ENCODE data around the gene GRPEL1. TPM values are rescaled to one million over a fixed set of nuclear protein-coding genes. Genes with fewer than 3 reads are reported as not detected.

Gene GRPEL1
- total and polyA plus RNA-seq, 9 of the 15 experiments (the other 6 are each of a cell fraction or from before 2014, with no cell fraction given): 43.4 to 192 (median 86.6) TPM

DNA sequence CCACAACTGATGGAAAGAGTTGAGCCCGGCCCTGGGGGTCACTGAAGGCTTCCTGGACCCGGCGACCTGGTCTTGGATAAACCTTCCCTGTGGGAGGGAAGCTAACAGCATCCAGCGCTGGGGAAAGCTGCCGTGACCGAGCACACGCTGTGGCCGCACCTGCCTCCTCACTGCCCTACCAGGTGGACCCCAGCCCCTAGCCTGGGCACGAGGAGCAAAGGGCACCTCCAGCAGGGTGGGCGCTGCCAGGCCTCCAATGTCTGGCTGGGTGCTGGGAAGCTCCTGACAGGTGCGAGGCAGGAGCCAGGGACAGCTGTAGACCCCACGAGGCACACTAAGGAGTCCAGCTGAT lies 16.7 kb downstream of the GRPEL1 start:
- in situ Hi-C loops (cut with MboI): no loop called here
- peaks cover 42% of the 10 kb centered on the region for H3K79me2 ChIP-seq (ENCODE audit: control insufficient read depth, insufficient read depth, low read length)
- intact Hi-C loops (cut with micrococcal nuclease): no loop called here
- no peak overlapping the region for H3K27ac ChIP-seq (ENCODE audit: extremely low read depth, low read depth, low read length)
- H3K27me3 ChIP-seq (ENCODE audit: control insufficient read depth in 2 of 2, insufficient read depth in 2 of 2, low read length in 2 of 2): no peaks in the 10 kb centered on the region
- H3K36me3 ChIP-seq (ENCODE audit: control insufficient read depth, insufficient read depth, low read length): peaks cover 36% of the 10 kb centered on the region; the same call in 2 of the 3 replicates
- no peak overlapping the region for H2AFZ ChIP-seq (ENCODE audit: low read depth, low read length)
- peaks cover 4 to 57% of the 10 kb centered on the region in 2 experiments; a peak in 4 of 5 replicates for H3K4me1 ChIP-seq (replicated peaks in 1 of 2; ENCODE audit: control insufficient read depth in 2 of 2, insufficient read depth in 2 of 2, low read length in 2 of 2)
- H3K9me1 ChIP-seq (ENCODE audit: control insufficient read depth, insufficient read depth, low read length): peaks cover 6% of the 10 kb centered on the region
- WGBS (ENCODE audit: insufficient coverage, low coverage, missing lambda C conversion rate): 81% methylated on average over 11 of the region's 12 CpGs
- ATAC-seq: no peak
- no TSS peak for BruUV-seq (replicated peaks)
- no peak for DNase-seq (ENCODE audit: extremely low read depth in 1 of 4, low spot score in 3 of 4)
- no peak overlapping the region for H3K4me2 ChIP-seq (ENCODE audit: insufficient read depth, low read length)
- ChIA-PET CTCF (ENCODE audit: low intra/inter-chr PET ratio) (no interaction called here), POLR2A (interaction anchor here (1.4 to 1.9 kb wide), 2 partner anchors 9 to 16 kb away, joined by 3 to 8 read pairs; partner anchors contain the start of gene GRPEL1)
- H3K9me3 ChIP-seq (replicated peaks; ENCODE audit: control insufficient read depth, insufficient read depth, low read depth, low read length): no peaks in the 10 kb centered on the region
- H3K4me3 ChIP-seq: no peak overlapping the region
- TF ChIP-seq, protein P1, sequence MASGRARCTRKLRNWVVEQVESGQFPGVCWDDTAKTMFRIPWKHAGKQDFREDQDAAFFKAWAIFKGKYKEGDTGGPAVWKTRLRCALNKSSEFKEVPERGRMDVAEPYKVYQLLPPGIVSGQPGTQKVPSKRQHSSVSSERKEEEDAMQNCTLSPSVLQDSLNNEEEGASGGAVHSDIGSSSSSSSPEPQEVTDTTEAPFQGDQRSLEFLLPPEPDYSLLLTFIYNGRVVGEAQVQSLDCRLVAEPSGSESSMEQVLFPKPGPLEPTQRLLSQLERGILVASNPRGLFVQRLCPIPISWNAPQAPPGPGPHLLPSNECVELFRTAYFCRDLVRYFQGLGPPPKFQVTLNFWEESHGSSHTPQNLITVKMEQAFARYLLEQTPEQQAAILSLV (tag; IDR thresholded peaks at IDR 0.05): no peak
- no peak for TF ChIP-seq RBM22 (IDR thresholded peaks at IDR 0.05; ENCODE audit: low read depth, low read length, poor library complexity, severe bottlenecking)
- TF ChIP-seq, protein P2, sequence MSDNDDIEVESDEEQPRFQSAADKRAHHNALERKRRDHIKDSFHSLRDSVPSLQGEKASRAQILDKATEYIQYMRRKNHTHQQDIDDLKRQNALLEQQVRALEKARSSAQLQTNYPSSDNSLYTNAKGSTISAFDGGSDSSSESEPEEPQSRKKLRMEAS (CRISPR knock-in tag; IDR thresholded peaks at IDR 0.05): no peak
- FAIRE-seq: no peak
- H4K20me1 ChIP-seq (replicated peaks; ENCODE audit: control insufficient read depth, insufficient read depth, low read length): peaks cover 20% of the 10 kb centered on the region
- no peak overlapping the region for H3K9ac ChIP-seq (ENCODE audit: insufficient read depth in 1 of 2, low read depth in 2 of 2, low read length in 2 of 2)

Measured in K562 (cell line).